ENCODE measurements around the gene KCNJ16.

Gene KCNJ16

DNA sequence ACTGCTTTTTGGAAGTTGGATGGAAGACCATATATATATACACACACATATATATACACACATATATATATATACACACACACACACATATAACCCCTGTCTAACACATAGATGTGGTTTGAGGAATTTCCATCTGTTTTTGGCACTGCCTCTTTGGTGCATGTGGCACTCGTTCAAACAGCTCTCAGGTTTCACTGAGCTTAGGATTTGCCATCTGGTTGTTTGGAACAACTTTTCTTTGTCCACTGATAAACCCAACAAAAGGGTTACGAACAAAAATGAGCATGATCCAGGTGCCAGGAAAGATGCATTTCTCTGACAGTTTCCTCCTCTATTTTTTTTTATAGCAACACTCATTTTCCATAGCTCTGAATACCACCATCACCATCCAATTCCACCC, 14.6 kb upstream of the KCNJ16 start:
- H3K36me3 ChIP-seq (ENCODE audit: control insufficient read depth, insufficient read depth, low read length): no peaks in the 10 kb centered on the region
- no peaks in the 10 kb centered on the region for H3K4me1 ChIP-seq (ENCODE audit: control insufficient read depth, insufficient read depth, low read length, poor library complexity, severe bottlenecking)
- DNase-seq: no peak
- no peaks in the 10 kb centered on the region for H3K9me3 ChIP-seq (ENCODE audit: control insufficient read depth, low read length)
- no peak overlapping the region for H3K27ac ChIP-seq (ENCODE audit: insufficient read depth, low read length, poor library complexity, severe bottlenecking)
- H3K4me3 ChIP-seq (ENCODE audit: insufficient read depth, low read depth, low read length, poor library complexity, severe bottlenecking): no peak overlapping the region
- no peaks in the 10 kb centered on the region for H3K27me3 ChIP-seq (replicated peaks; ENCODE audit: control insufficient read depth, insufficient read depth, low read length, poor library complexity, severe bottlenecking)

DNA sequence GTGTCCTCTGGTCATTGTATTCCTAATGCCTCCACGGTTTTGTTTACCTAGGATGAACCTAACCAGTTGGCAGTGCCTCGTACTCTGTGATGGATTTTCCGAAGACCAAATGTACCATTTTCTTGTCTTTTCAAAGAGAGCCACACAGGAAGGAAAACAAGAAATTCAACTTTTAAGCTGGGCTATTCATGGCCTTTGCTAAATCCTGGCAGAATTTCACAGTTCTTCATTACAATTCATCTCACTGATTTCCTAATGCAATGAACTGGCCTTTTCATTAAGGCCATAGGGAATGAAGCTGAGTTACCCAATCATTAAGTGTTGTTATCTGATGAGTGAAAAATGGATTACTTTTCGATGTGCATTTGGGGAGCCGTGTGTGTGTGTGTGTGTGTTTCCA, 7.9 kb upstream of the KCNJ16 start:
- DNase-seq: no peak
- H3K27ac ChIP-seq (ENCODE audit: insufficient read depth, low read length, poor library complexity, severe bottlenecking): no peak overlapping the region

DNA sequence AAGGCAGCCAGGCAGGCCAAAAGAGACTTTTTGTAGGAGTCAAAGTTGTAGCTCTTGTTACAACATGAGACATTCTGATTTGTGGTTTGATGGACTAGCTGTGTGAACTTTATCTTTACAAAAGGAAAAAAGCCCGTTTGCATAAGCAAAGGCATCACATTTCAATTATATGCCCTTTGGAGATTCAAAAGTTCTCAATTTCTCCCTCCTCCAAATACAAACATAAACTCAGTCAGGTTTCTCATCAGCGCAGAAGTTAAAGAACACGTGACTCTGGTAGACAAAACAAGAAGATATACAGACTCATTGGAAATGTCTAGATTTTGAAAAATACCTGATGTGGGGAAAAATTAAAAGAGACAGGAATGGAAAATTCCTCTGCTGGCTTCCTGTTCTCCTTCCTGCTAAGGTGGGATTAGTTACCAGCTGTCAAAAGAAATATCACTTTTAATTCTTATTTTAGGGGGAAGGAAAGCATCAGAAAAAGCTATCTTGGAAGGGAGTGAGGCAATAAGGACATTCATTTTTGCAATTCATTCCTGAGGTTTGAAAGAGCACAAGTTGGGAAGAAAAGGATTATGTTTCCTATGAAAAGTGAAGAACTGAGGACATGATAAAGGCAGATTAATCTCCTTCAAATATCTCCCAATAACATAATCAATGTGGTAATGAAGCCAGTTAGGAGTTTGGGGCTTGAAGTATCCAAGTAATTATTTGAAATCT, 4.6 kb upstream of the KCNJ16 start:
- H3K4me1 ChIP-seq (ENCODE audit: control insufficient read depth, insufficient read depth, low read length, poor library complexity, severe bottlenecking): no peaks in the 10 kb centered on the region
- no peaks in the 10 kb centered on the region for H3K27me3 ChIP-seq (replicated peaks; ENCODE audit: control insufficient read depth, insufficient read depth, low read length, poor library complexity, severe bottlenecking)
- no peaks in the 10 kb centered on the region for H3K9me3 ChIP-seq (ENCODE audit: control insufficient read depth, low read length)
- no peak overlapping the region for H3K27ac ChIP-seq (ENCODE audit: insufficient read depth, low read length, poor library complexity, severe bottlenecking)
- no peak for DNase-seq
- H3K36me3 ChIP-seq (ENCODE audit: control insufficient read depth, insufficient read depth, low read length): no peaks in the 10 kb centered on the region
- no peak overlapping the region for H3K4me3 ChIP-seq (ENCODE audit: insufficient read depth, low read depth, low read length, poor library complexity, severe bottlenecking)

More for the DNA sequence above, 7.9 kb upstream of the KCNJ16 start:
- Histone ChIP-seq H3K9me3 (ENCODE audit: control insufficient read depth, low read length) (no peaks in the 10 kb centered on the region), H3K4me1 (ENCODE audit: control insufficient read depth, insufficient read depth, low read length, poor library complexity, severe bottlenecking) (no peaks in the 10 kb centered on the region), H3K27me3 (replicated peaks; ENCODE audit: control insufficient read depth, insufficient read depth, low read length, poor library complexity, severe bottlenecking) (no peaks in the 10 kb centered on the region), H3K4me3 (ENCODE audit: insufficient read depth, low read depth, low read length, poor library complexity, severe bottlenecking) (no peak overlapping the region), H3K36me3 (ENCODE audit: control insufficient read depth, insufficient read depth, low read length) (no peaks in the 10 kb centered on the region)

DNA sequence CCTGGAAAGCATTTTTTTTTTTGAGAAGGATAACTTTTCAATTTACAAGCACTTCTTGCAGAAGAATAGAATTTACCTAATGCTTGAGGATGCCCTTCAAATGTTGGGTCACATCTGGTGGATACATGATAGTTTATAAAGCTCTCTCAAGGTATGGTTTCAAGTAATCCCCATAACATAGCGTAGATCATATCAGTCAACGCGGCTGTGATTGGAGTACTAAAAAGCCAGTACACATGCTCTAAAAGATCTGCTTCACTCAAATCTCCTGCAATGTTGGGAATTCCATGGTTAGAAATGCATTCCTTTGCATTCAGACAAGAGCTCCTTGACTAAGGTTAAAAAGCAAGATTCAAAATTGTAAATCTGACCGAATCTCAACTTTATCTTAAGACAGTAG, 3.9 kb upstream of the KCNJ16 start:
- H3K36me3 ChIP-seq (ENCODE audit: control insufficient read depth, insufficient read depth, low read length): no peaks in the 10 kb centered on the region
- no peaks in the 10 kb centered on the region for H3K9me3 ChIP-seq (ENCODE audit: control insufficient read depth, low read length)
- no peak overlapping the region for H3K4me3 ChIP-seq (ENCODE audit: insufficient read depth, low read depth, low read length, poor library complexity, severe bottlenecking)
- no peaks in the 10 kb centered on the region for H3K27me3 ChIP-seq (replicated peaks; ENCODE audit: control insufficient read depth, insufficient read depth, low read length, poor library complexity, severe bottlenecking)
- DNase-seq: no peak
- no peak overlapping the region for H3K27ac ChIP-seq (ENCODE audit: insufficient read depth, low read length, poor library complexity, severe bottlenecking)
- H3K4me1 ChIP-seq (ENCODE audit: control insufficient read depth, insufficient read depth, low read length, poor library complexity, severe bottlenecking): no peaks in the 10 kb centered on the region

DNA sequence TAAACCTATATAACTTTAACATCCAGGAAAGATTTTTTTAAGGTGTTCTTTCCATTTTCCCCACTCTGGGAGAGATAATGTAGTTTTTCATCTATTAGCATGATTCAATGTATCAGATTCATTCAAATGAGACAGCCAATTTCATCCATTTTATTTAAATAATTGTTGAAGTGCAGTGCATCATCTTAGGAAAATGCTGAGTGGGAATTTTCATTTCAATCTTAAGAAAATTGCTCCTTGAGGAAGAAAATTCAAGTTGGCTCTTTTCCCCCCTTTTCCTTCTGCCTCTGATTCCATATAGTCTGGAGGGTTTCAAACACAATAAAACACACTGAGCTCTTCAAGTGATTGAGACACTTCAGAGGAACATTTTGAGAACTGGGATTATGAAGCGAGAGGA, 3.4 kb upstream of the KCNJ16 start:
- H3K27me3 ChIP-seq (replicated peaks; ENCODE audit: control insufficient read depth, insufficient read depth, low read length, poor library complexity, severe bottlenecking): no peaks in the 10 kb centered on the region
- no peak overlapping the region for H3K4me3 ChIP-seq (ENCODE audit: insufficient read depth, low read depth, low read length, poor library complexity, severe bottlenecking)
- H3K4me1 ChIP-seq (ENCODE audit: control insufficient read depth, insufficient read depth, low read length, poor library complexity, severe bottlenecking): no peaks in the 10 kb centered on the region
- no peaks in the 10 kb centered on the region for H3K36me3 ChIP-seq (ENCODE audit: control insufficient read depth, insufficient read depth, low read length)
- no peak for DNase-seq
- H3K27ac ChIP-seq (ENCODE audit: insufficient read depth, low read length, poor library complexity, severe bottlenecking): no peak overlapping the region
- no peaks in the 10 kb centered on the region for H3K9me3 ChIP-seq (ENCODE audit: control insufficient read depth, low read length)

DNA sequence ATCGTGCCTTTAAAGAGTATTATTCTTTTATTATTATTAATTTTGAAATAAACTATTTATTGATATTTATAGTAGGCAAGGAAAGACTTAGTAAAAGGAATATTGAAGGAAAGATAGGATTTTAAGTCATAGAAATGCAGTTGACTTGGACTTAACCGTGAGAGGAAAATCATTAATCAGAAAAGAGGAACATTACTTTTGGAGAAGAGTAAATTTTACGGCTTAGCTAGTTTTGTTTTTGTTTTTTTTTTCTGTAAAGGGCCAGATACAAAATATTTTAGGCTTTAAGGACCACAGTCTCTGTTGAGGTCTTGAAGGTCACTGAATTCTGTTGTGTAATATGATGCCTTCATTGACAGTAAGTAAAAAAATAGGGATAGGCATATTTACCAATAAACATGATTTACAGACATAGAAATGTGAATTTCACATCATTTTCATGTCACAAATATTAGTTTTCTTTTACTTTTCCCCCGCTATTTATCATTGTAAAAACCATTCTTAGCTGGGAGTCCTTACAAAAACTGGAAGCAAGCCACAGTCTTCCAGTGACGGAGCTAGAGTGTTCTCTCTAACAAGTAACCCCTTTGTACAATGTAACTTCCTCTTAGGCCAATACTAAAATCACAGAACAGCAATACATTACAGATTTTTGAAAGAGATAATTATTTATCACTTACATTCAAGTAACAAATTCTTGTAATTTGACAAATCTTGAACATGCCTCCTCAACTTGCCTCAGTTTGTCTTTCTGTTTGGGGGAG, 2.3 kb upstream of the KCNJ16 start:
- H3K4me3 ChIP-seq (ENCODE audit: insufficient read depth, low read depth, low read length, poor library complexity, severe bottlenecking): no peak overlapping the region
- H3K27ac ChIP-seq (ENCODE audit: insufficient read depth, low read length, poor library complexity, severe bottlenecking): no peak overlapping the region
- no peak for DNase-seq
- no peaks in the 10 kb centered on the region for H3K27me3 ChIP-seq (replicated peaks; ENCODE audit: control insufficient read depth, insufficient read depth, low read length, poor library complexity, severe bottlenecking)
- no peaks in the 10 kb centered on the region for H3K36me3 ChIP-seq (ENCODE audit: control insufficient read depth, insufficient read depth, low read length)
- no peaks in the 10 kb centered on the region for H3K9me3 ChIP-seq (ENCODE audit: control insufficient read depth, low read length)
- no peaks in the 10 kb centered on the region for H3K4me1 ChIP-seq (ENCODE audit: control insufficient read depth, insufficient read depth, low read length, poor library complexity, severe bottlenecking)

DNA sequence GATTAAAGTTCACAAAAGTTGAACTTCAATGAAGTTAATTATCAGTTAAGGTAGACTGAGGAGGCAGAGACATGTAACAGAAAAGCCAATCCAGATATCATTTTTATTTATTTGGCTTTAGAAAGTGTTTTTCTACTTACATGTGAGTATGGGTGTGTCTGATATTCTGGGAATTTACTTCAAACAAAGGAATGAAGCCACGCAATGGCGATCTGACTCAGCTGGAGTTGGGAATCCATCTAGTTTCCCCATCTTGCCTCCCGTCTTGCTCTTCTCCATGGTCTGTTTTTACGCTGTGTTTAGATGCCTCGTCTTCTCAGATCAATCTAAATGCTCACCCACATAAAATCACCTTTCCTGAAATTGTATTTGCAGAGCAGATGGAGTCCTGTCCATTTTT, 1.7 kb upstream of the KCNJ16 start:
- Histone ChIP-seq H3K27ac (ENCODE audit: insufficient read depth, low read length, poor library complexity, severe bottlenecking) (no peak overlapping the region), H3K4me1 (ENCODE audit: control insufficient read depth, insufficient read depth, low read length, poor library complexity, severe bottlenecking) (no peaks in the 10 kb centered on the region), H3K36me3 (ENCODE audit: control insufficient read depth, insufficient read depth, low read length) (no peaks in the 10 kb centered on the region), H3K4me3 (ENCODE audit: insufficient read depth, low read depth, low read length, poor library complexity, severe bottlenecking) (no peak overlapping the region), H3K9me3 (ENCODE audit: control insufficient read depth, low read length) (no peaks in the 10 kb centered on the region), H3K27me3 (replicated peaks; ENCODE audit: control insufficient read depth, insufficient read depth, low read length, poor library complexity, severe bottlenecking) (no peaks in the 10 kb centered on the region)
- DNase-seq: no peak

DNA sequence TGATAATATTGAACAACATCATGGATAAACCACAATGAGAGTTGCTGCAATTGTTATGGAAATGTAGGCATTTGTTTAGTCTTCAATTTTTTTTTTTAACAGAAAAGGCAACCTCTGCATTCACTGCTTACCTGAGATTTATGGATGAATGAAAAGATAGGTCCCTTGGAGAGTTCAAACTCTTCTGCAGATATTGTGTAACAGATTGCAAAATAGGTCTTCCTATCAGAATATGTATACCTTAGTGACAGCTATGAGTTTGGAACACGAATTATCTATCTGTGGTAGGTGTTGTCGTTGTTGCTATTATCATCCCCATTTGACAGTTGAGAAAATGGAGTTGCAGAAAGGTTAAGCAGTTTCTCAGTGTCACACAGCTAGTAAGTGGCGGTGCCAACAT, 1.2 kb upstream of the KCNJ16 start:
- Histone ChIP-seq H3K27ac (ENCODE audit: insufficient read depth, low read length, poor library complexity, severe bottlenecking) (no peak overlapping the region), H3K4me3 (ENCODE audit: insufficient read depth, low read depth, low read length, poor library complexity, severe bottlenecking) (no peak overlapping the region), H3K36me3 (ENCODE audit: control insufficient read depth, insufficient read depth, low read length) (no peaks in the 10 kb centered on the region), H3K9me3 (ENCODE audit: control insufficient read depth, low read length) (no peaks in the 10 kb centered on the region), H3K27me3 (replicated peaks; ENCODE audit: control insufficient read depth, insufficient read depth, low read length, poor library complexity, severe bottlenecking) (no peaks in the 10 kb centered on the region), H3K4me1 (ENCODE audit: control insufficient read depth, insufficient read depth, low read length, poor library complexity, severe bottlenecking) (no peaks in the 10 kb centered on the region)
- no peak for DNase-seq

DNA sequence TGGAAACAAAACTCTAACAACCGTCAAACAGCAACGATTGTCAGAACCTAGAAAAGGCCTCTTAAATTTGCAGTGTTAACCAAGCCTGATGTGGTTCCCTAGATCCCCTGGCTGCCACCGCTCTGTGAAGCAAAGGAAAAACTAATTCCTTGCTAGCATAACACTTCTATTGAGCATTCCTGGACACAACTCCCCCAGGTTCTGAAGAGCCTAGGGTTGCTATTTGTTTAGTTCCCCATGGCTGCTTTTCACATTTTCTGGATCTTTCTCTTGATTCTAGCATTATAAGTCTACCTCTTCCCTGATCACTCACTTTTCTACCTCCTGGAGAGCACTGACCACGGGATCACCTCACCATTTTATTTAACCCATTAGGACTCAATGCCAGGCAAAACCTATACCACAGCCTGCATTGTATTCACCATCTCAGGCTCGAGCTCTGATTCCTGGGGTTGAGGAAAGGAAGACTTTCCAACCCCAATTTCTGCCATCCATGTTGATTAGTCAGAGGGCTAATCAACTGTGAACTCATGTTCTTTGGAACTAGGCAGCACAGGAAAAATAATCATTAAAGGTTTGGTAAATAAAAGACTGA, 692 bp upstream of the KCNJ16 start:
- Histone ChIP-seq H3K4me3 (ENCODE audit: insufficient read depth, low read depth, low read length, poor library complexity, severe bottlenecking) (no peak overlapping the region), H3K27me3 (replicated peaks; ENCODE audit: control insufficient read depth, insufficient read depth, low read length, poor library complexity, severe bottlenecking) (no peaks in the 10 kb centered on the region), H3K4me1 (ENCODE audit: control insufficient read depth, insufficient read depth, low read length, poor library complexity, severe bottlenecking) (no peaks in the 10 kb centered on the region)

DNA sequence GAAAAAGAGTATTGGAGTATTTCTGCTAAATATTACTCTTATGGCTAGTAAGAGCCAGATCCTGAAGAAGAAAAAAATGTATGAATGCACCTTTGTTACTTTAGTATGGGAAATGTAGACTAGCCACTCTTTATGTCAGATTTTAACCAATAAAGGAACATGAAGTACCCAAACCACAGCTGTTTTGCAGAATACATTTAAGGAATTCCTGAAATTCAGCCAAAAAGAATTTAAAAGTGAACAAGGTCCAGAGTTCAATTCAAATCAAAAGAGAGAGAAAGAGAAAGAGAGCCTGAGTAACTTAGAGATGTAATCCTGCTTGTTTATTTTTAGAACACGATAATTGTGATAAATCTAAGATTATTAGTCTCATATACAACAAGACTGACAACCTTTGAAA, 1.2 kb downstream of the KCNJ16 start:
- no peaks in the 10 kb centered on the region for H3K4me1 ChIP-seq (ENCODE audit: control insufficient read depth, insufficient read depth, low read length, poor library complexity, severe bottlenecking)
- H3K36me3 ChIP-seq (ENCODE audit: control insufficient read depth, insufficient read depth, low read length): no peaks in the 10 kb centered on the region
- H3K27me3 ChIP-seq (replicated peaks; ENCODE audit: control insufficient read depth, insufficient read depth, low read length, poor library complexity, severe bottlenecking): no peaks in the 10 kb centered on the region
- no peak for DNase-seq
- H3K9me3 ChIP-seq (ENCODE audit: control insufficient read depth, low read length): no peaks in the 10 kb centered on the region
- H3K27ac ChIP-seq (ENCODE audit: insufficient read depth, low read length, poor library complexity, severe bottlenecking): no peak overlapping the region
- no peak overlapping the region for H3K4me3 ChIP-seq (ENCODE audit: insufficient read depth, low read depth, low read length, poor library complexity, severe bottlenecking)

More for the DNA sequence above, 692 bp upstream of the KCNJ16 start:
- no peak overlapping the region for H3K27ac ChIP-seq (ENCODE audit: insufficient read depth, low read length, poor library complexity, severe bottlenecking)
- H3K9me3 ChIP-seq (ENCODE audit: control insufficient read depth, low read length): no peaks in the 10 kb centered on the region
- DNase-seq: no peak
- no peaks in the 10 kb centered on the region for H3K36me3 ChIP-seq (ENCODE audit: control insufficient read depth, insufficient read depth, low read length)

Data from effector memory CD4-positive, alpha-beta T cell (primary cell).